ENCODE data around the gene ADIPOR2. TPM values are rescaled to one million over a fixed set of nuclear protein-coding genes. Genes with fewer than 3 reads are reported as not detected.

Gene ADIPOR2
- total and polyA plus RNA-seq, 10 of the 15 experiments (the other 5 are each of a cell fraction or from before 2014, with no cell fraction given), result 8.6 to 65.0 (median 38.0) TPM

DNA sequence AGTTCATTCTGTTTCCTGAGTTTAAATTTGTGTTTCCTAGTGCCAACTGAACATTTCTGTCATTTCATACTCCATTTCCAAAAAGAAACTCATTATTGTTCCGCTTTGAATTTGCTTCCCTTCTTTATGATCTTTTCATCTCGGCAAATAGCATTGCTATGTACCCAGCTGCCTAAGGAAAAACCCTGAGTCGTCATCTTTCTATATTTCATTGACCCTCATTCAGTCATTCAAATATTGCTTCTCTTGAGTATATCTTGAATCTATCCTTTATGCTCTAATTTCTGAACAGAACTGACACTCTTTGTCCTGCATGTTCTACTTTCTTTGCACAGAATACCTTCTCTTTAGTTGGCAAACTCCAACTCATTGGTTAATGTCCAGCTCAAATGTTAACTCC, 35.9 kb downstream of the ADIPOR2 start:
- intact Hi-C loops (cut with micrococcal nuclease; ENCODE audit: unreplicated experiment) (no loop called here), in situ Hi-C loops (cut with MboI) (no loop called here)
- WGBS (ENCODE audit: insufficient coverage, insufficient replicate concordance, low lambda C conversion rate, missing lambda C conversion rate), result 63% methylated on average over 3 of the region's 3 CpGs
- H3K9ac ChIP-seq (ENCODE audit: control insufficient read depth, insufficient read depth, low read length), result no peak overlapping the region
- no peak overlapping the region for H3K27ac ChIP-seq (ENCODE audit: control insufficient read depth, insufficient read depth)
- no peaks in the 10 kb centered on the region for H3K27me3 ChIP-seq (replicated peaks in 1 of 2; ENCODE audit: control insufficient read depth in 2 of 2, insufficient read depth in 2 of 2, low read length in 1 of 2)
- DNase-seq (ENCODE audit: low read depth, low spot score) (no peak), FAIRE-seq (no peak), ATAC-seq (no peak)
- peaks cover 48% of the 10 kb centered on the region for H3K79me2 ChIP-seq (ENCODE audit: control insufficient read depth, insufficient read depth, low read length)
- H4K20me1 ChIP-seq (ENCODE audit: control insufficient read depth, insufficient read depth), result 0 out of 2 replicates have a peak, but pooled peaks cover 3% of the 10 kb centered on the region
- H2AFZ ChIP-seq (ENCODE audit: control insufficient read depth, low read depth, low read length), result no peak overlapping the region
- CTCF ChIA-PET, result interaction anchor here (0.9 kb wide), 1 partner anchor 14 kb away, joined by 3 read pairs; no protein-coding TSS in a partner anchor
- H3K4me3 ChIP-seq, result no peak overlapping the region
- no peaks in the 10 kb centered on the region for H3K9me3 ChIP-seq (replicated peaks; ENCODE audit: control insufficient read depth, insufficient read depth, low read length)
- 0 out of 4 replicates have a peak, but pooled peaks cover 0 to 3% of the 10 kb centered on the region in 2 experiments for H3K36me3 ChIP-seq (ENCODE audit: control insufficient read depth in 2 of 2, insufficient read depth in 2 of 2, low read length in 1 of 2)
- no peak for TF ChIP-seq YY1 (IDR thresholded peaks at IDR 0.05; ENCODE audit: low read depth, low read length)
- no TSS peak for BruUV-seq (replicated peaks)
- RAD21 ChIA-PET (ENCODE audit: unreplicated experiment), result no interaction called here
- no peak overlapping the region for H3K4me2 ChIP-seq (ENCODE audit: control insufficient read depth, insufficient read depth)
- SMC1A ChIA-PET (ENCODE audit: uncharacterized antibody, unreplicated experiment), result interaction anchor here (0.6 to 1.0 kb wide), 2 partner anchors 8 to 24 kb away, joined by 3 to 4 read pairs; no protein-coding TSS in a partner anchor
- POLR2A ChIA-PET, result no interaction called here
- H3K4me1 ChIP-seq (ENCODE audit: control insufficient read depth, insufficient read depth, low read length), result no peaks in the 10 kb centered on the region; the same call in 1 of the 2 replicates

DNA sequence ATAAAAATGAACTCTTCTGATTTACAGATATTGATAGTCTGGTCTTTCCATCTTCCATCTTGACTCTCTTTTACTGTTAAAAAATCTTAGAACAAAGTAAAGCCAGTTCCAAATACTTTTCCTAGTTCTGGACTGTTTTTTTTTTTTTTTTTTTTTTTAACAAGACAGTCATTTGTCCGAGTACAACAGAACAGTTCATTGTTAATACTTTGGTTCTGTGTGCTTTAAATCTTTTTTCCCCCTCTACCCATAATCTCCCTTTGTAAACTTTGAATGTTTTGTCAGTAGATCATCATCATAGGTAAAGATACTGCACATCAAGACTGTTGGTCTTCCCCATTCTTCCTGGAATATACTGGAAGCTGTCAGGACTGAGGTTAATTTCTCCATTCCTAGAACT, 38.0 kb downstream of the ADIPOR2 start:
- FAIRE-seq (no peak), ATAC-seq (no peak), DNase-seq (ENCODE audit: low read depth, low spot score) (no peak)
- SMC1A ChIA-PET (ENCODE audit: uncharacterized antibody, unreplicated experiment), result interaction anchor here (0.8 kb wide), 1 partner anchor 96 kb away, joined by 3 read pairs; no protein-coding TSS in a partner anchor
- Histone ChIP-seq H4K20me1 (ENCODE audit: control insufficient read depth, insufficient read depth) (no peaks in the 10 kb centered on the region), H3K9me3 (replicated peaks; ENCODE audit: control insufficient read depth, insufficient read depth, low read length) (no peaks in the 10 kb centered on the region), H3K4me2 (ENCODE audit: control insufficient read depth, insufficient read depth) (no peak overlapping the region), H3K36me3 (ENCODE audit: control insufficient read depth in 2 of 2, insufficient read depth in 2 of 2, low read length in 1 of 2) (0 out of 4 replicates have a peak, but pooled peaks cover 0 to 3% of the 10 kb centered on the region in 2 experiments), H3K79me2 (ENCODE audit: control insufficient read depth, insufficient read depth, low read length) (peaks cover 36% of the 10 kb centered on the region), H3K27ac (ENCODE audit: control insufficient read depth, insufficient read depth) (no peak overlapping the region), H2AFZ (ENCODE audit: control insufficient read depth, low read depth, low read length) (no peak overlapping the region), H3K27me3 (replicated peaks in 1 of 2; ENCODE audit: control insufficient read depth in 2 of 2, insufficient read depth in 2 of 2, low read length in 1 of 2) (no peaks in the 10 kb centered on the region), H3K4me3 (no peak overlapping the region), H3K4me1 (ENCODE audit: control insufficient read depth, insufficient read depth, low read length) (no peaks in the 10 kb centered on the region; the same call in 1 of the 2 replicates), H3K9ac (ENCODE audit: control insufficient read depth, insufficient read depth, low read length) (no peak overlapping the region)
- CTCF ChIA-PET, result interaction anchor here (0.6 kb wide), 1 partner anchor 94 kb away, joined by 4 read pairs; no protein-coding TSS in a partner anchor
- no TSS peak for BruUV-seq (replicated peaks)
- WGBS (ENCODE audit: insufficient coverage, insufficient replicate concordance, low lambda C conversion rate, missing lambda C conversion rate), result 100% methylated on average over 1 of the region's 1 CpG
- in situ Hi-C loops (cut with MboI) (no loop called here), intact Hi-C loops (cut with micrococcal nuclease; ENCODE audit: unreplicated experiment) (no loop called here)
- TF ChIP-seq, protein P1, sequence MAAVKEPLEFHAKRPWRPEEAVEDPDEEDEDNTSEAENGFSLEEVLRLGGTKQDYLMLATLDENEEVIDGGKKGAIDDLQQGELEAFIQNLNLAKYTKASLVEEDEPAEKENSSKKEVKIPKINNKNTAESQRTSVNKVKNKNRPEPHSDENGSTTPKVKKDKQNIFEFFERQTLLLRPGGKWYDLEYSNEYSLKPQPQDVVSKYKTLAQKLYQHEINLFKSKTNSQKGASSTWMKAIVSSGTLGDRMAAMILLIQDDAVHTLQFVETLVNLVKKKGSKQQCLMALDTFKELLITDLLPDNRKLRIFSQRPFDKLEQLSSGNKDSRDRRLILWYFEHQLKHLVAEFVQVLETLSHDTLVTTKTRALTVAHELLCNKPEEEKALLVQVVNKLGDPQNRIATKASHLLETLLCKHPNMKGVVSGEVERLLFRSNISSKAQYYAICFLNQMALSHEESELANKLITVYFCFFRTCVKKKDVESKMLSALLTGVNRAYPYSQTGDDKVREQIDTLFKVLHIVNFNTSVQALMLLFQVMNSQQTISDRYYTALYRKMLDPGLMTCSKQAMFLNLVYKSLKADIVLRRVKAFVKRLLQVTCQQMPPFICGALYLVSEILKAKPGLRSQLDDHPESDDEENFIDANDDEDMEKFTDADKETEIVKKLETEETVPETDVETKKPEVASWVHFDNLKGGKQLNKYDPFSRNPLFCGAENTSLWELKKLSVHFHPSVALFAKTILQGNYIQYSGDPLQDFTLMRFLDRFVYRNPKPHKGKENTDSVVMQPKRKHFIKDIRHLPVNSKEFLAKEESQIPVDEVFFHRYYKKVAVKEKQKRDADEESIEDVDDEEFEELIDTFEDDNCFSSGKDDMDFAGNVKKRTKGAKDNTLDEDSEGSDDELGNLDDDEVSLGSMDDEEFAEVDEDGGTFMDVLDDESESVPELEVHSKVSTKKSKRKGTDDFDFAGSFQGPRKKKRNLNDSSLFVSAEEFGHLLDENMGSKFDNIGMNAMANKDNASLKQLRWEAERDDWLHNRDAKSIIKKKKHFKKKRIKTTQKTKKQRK (IDR thresholded peaks at IDR 0.05; ENCODE audit: low read depth, low read length), result no peak
- no peak for TF ChIP-seq REST (IDR thresholded peaks at IDR 0.05; ENCODE audit: low read depth, low read length)
- POLR2A ChIA-PET, result interaction anchor here (0.5 to 0.7 kb wide), 3 partner anchors 21 to 215 kb away, joined by 3 to 5 read pairs (median 4); no protein-coding TSS in a partner anchor
- RAD21 ChIA-PET (ENCODE audit: unreplicated experiment), result no interaction called here

Data from GM12878 (cell line).